HG03095 (cell line): ENCODE data around the gene CMIP.

Source experiments
- ATAC-seq: cut with Tn5 transposase; IDR thresholded peaks from one replicate; pipeline ENCODE4 v1.9.1; 2021; ENCODE audit warnings: moderate library complexity; ENCODE audit not compliant: unreplicated experiment

The CMIP gene

DNA sequence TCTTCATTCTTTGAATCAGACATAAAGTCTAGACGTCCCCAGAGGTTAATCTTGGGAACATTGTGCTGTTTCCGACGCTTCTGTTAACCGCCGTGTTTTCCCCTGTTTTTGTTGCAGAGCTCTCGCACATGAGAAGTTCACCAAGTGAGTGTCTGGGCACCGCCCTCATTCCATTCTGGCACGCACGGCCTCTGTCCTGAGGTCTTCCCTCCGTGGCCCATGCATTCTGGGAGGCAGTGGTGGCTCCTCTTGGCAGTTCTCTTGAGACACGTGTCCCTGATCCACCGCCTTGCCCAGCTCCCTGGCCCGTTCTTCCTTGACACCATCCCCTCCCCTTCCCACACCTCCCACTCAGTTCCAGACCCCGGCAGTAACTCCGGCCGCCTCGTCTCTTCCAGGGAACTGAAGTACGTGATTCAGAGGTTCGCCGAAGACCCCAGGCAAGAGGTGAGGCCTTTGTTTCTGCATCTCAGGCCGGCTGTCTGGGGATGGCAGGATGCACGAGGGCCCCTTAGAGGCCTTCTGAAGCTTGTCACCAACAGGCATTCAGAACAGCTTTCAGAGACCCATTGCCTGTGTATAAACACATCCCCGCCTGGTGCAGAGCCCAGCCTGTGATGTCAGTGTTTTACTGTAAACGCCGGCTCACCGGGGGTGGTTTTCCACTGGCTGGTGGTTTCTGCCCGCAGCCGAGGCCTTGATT is 248.6 kb downstream of the CMIP start:
- no peak for ATAC-seq

DNA sequence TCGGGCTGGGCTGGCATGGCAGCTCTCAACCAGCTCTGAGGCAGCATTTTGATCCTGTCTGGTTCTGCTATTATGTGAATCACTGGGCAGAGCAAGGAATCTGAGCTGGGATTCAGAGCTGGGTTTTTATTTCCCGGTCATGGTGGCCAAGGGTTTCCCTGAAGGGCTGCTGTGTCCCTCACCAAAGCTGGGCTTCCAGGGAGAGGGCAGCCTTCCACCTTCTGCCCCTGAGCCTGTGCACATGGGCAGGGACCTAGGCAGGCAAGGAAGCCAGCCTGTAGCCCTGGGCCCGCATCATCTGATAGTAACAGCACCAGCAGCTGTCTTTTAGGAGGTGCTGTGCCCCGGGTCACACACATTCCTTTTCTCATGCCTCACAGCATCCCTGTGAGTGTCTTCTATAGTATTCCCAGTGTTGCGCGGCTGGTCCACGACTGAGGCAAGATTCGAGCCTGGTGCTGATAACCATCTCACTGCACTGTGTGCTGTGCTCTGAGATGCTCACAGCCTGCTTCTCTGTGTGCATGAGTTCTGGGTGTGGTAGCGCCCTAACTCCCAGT is 249.2 kb downstream of the CMIP start:
- no peak for ATAC-seq

DNA sequence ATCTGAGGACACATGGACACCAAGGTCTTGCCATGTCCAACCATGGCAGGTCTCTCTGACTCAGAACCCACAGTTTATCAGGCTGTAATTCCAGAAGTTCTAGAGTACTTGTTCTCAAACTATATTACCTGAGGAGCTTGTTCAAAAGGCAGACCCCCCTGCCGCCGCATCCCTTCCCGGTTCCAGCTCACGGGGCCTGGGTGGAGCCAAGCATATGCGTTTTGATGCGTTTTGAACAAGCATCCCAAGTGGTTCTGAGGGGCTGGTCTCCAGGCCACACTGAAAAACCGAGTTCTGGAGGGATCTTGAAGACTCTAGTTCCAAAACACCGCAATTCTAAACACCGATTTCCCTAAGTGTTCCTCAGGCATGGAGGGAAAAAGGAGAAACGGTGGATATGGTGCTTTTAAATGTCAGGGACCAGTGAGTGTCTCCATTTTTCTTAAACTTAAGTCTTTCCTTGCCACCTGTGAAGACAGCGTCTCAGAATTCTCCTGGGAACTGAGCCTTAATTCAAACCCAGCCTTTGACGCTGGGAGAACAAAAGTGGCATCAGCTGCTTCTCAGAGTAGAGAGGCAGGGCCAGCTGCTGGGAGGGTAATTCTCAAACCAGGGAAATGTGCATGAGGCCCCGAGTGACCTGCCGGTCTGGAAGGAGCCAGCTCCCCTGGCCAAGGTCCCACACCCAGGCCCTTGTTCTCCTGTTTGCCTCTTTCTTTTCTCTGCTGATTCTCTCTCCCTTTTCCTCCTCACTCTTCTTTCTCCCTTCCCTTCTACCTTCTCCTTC is 250.1 kb downstream of the CMIP start:
- ATAC-seq: no peak

- no peak for ATAC-seq
Measured at GRCh38 chr16:81695321-81696165, 250.9 kb downstream of the CMIP start.

DNA sequence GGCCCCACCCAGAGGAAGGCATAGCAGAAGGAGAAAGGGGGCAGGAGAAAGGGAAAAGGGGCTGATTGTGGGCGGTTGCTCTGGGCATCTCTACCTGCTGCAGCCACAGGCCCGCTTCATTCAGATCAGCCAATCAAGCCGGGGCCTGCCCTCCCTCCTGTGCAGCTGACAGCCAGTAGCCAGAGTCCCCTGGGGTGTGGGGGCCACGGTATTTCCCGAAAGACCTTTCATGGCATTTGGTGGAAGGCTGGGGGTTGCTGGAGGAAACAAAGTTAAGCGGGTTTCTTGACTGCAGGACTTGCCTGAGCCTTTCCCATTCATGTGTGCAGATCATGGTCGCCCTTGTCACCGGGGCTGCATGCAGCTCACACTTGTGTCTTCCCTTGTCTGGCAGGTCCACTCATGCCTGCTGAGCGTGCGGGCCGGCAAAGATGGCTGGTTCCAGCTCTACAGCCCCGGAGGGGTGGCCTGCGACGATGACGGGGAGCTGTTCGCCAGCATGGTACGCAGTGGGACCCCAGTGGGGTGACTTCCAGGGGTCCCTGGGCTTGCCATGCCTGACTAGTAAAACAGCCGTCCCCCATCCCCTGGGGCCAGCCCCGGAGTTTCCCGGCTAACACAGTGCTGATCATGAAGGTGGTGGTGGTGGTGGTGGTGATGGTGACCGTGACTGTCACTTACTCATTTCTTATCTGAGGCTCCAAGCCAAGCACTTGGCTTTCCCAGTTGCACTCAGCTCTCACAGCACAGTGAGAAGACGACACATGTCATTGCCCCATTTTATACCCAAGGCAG is 251.8 kb downstream of the CMIP start:
- ATAC-seq: no peak

GRCh38 chr16:81696961-81697615 is 252.5 kb downstream of the CMIP start:
- no peak for ATAC-seq

GRCh38 chr16:81697616-81698309 is 253.2 kb downstream of the CMIP start:
- no peak for ATAC-seq

DNA sequence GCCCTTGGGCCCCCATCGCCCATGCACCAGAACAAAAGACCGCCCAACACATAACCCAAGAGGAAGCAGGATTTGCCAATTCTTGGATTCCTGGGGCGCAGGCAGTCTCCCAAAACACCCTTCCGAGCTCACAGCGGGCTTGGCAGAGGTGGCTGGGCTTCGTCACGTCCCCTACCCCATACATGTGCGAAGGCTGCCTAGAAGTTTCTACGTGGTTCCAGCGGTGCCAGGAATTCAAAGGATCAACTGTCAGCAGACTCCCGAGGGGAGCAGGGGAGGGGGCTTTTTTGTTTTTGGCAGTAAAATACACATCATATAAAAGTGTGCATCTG is 253.7 kb downstream of the CMIP start:
- ATAC-seq: no peak

DNA sequence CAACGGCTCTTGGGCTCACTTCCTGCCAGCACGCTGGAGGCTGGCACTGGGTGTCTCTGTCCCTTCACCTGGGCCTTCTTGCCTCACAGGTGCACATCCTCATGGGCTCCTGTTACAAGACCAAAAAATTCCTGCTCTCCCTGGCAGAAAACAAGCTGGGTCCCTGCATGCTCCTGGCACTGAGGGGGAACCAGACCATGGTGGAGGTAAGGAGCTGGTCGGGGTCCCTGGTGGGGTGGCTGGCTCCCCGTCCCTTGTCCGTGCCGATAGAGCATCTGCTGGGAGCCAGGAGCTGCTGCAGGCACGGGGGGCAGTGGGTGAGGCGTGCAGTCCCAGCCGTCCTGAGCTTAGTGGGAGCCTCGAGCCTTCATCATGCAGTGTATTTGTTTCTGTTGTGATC is 255.0 kb downstream of the CMIP start:
- ATAC-seq: no peak

DNA sequence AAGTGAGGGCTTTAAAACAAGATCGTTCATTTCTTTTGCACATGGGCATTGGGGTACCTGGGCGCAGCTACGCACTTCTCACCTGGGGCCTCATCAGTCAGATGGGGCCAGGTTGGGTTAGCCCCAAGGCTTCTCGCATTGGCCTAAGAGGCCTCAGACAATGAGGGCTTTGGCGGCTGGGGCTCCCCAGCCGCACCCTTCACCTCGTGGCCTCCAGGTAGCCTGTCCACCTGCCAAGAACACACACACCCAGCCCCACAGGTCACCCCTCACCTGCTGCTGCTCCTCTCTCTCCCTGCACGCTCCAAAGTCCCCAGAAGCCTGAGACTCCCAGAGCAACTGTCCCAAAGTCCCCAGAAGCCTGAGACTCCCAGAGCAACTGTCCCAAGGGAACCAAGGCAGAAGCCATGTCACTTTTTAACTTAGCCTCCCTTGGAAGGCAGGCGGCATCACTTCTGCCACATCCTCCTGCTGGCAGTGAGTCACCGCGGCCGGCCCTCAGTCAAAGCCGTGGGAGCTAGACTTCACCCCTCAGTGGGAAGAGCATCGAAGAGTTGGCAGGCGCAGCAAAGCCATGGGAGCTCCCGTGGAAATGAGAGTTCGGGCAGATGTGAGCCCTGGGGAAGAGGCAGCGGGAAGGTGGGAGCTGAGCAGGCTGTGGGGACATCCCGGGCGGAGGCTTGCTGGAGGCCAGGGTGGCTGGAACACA is 255.6 kb downstream of the CMIP start:
- ATAC-seq: no peak

GRCh38 chr16:81700780-81701165 is 256.2 kb downstream of the CMIP start:
- ATAC-seq: no peak

GRCh38 chr16:81701296-81701970 is 256.8 kb downstream of the CMIP start:
- ATAC-seq: no peak

DNA sequence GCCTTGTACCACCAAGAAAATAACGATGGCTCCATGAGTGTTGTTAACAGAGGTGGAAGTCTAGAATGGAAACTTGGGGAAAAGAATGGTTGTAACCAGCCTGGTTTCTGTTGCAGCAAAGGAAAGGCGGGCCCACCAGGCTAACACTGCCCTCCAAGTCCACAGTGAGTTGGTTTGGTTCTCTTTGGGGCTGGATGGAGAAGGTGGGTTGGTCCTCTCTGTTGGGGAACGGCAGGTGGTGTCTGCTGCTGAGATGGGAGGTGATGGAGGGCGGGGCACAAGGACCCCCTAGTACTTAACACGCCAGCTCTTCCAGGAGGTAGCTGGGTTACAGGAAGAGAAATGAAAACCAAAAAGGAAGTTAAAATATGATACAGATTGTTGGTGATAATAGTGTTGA is 257.9 kb downstream of the CMIP start:
- ATAC-seq: no peak

- ATAC-seq: no peak
Measured at GRCh38 chr16:81703177-81704155, 258.9 kb downstream of the CMIP start.

DNA sequence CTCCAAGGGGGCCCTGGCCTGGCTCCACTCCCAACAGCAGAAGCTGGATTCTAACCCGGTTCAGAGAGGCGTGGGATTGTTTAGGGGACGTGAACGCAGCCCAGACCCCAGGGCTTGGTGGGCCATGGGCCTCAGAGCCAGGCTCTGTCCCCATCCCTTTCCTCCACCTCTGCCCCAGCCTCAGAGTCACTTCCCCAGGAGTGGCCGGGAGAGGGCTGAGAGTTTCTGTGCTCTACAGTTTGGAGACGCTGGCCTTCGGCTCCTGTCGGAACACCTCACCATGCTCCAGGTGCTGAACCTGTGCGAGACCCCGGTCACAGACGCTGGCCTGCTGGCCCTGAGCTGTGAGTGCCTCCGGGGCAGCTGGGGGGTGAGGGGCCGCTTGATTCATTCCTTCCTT is 260.7 kb downstream of the CMIP start:
- ATAC-seq: no peak

- no peak for ATAC-seq
Measured at GRCh38 chr16:81706327-81707295, 262.0 kb downstream of the CMIP start.
